Cardiac fibroblast (primary cell): ENCODE data around the gene ABHD2.

Source experiments
- DNase-seq, 2 donors: peaks; one replicate each; pipeline versions ENCODE4 v3.0.0 to v3.0.0-alpha.2; 2010; ENCODE audit warnings: low read depth in 2 of 2
- H3K4me3 ChIP-seq, 2 donors: replicated peaks in 1 of 2; 1 replicate in 1 of 2; 2 replicates in 1 of 2; pipeline ENCODE4 v1.5.1; 2011; ENCODE audit warnings: low read depth in 2 of 2, low read length in 2 of 2, mild to moderate bottlenecking in 2 of 2, moderate library complexity in 1 of 2
- TF ChIP-seq, protein P1 (sequence below): IDR thresholded peaks from one replicate; pipeline ENCODE4 v1.5.1; 2011; ENCODE audit warnings: low read depth, mild to moderate bottlenecking, low read length, inconsistent platforms

Gene ABHD2

DNA sequence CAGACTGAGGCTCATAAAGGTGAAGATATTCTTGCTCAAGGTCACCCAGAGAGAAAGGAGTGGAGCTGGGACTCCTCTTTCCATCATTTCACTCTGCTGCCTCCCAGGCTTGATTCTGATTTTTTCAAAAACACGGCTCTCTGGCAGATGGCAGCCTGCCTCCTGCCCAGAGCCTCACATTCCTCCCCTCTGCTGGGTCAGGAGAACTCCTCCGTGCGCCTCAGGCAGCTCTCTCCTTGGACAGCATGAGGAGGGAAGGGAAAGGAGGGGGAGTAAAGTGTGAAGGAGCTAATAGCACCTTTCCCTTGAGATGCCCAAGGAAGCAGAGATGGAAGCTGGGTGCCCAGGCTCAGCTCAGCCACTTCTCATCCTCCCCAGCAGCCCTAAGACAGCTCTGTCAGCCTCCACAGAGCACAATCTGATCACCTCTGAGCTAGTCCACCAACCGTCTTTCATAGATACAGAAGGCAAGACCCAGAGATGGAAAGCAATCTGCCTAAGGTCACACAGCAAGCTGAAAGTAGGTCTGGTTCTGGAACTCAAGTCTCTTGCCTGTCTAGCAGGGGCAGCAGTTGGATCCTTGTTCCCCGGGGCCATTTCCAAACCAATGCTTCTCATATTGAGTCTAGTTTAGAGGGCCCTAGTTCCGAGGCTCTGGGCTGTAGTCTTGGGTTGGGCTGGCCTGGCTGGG, 129.6 kb downstream of the ABHD2 start:
- TF ChIP-seq, protein P1, sequence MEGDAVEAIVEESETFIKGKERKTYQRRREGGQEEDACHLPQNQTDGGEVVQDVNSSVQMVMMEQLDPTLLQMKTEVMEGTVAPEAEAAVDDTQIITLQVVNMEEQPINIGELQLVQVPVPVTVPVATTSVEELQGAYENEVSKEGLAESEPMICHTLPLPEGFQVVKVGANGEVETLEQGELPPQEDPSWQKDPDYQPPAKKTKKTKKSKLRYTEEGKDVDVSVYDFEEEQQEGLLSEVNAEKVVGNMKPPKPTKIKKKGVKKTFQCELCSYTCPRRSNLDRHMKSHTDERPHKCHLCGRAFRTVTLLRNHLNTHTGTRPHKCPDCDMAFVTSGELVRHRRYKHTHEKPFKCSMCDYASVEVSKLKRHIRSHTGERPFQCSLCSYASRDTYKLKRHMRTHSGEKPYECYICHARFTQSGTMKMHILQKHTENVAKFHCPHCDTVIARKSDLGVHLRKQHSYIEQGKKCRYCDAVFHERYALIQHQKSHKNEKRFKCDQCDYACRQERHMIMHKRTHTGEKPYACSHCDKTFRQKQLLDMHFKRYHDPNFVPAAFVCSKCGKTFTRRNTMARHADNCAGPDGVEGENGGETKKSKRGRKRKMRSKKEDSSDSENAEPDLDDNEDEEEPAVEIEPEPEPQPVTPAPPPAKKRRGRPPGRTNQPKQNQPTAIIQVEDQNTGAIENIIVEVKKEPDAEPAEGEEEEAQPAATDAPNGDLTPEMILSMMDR = no peak
- H3K4me3 ChIP-seq = no peak overlapping the region
- no peak for DNase-seq

DNA sequence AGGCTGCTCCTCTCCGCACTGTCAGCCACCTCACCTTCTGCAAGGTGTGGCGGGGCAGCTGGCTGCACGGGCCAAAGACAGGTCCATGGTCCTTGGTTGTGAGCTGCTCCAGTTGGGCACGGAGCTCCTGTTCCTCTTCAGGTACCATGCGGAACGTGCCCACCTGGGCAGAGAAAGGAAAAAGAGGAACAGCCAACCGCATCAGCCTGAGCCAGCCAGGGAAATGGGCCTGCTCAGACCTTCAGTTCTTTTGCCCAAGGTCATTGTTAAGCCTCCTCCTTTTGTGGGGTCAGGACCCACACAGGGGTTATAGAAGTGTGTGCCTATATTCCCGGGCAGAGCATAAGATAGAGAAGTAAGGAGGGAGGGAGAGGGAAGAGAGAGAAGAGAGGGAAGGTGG, 130.3 kb downstream of the ABHD2 start:
- TF ChIP-seq, protein P1 = no peak
- no peak overlapping the region for H3K4me3 ChIP-seq
- DNase-seq = no peak

DNA sequence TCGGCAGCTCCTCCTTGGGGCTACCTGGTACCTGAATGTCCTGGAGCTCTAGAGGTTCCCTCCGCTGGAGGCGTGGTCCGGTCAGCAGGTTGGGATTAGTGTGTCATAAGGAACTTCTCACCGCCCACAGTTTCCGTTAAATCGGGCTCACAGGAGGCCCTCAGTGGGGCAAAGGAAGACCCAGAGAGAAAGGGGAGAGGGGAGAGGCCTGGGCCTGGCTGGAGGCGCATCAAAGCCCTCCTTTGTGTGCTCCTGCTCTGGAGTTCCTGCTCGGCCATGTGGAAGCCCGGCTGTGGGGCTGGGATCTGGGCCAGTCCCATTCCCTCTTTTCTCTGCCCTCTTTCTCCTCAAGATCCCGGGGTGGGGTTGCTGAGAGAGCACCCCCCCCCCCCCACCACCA, 133.3 kb downstream of the ABHD2 start, which contains the start of gene RLBP1:
Gene RLBP1 (minus strand): TSS at position 37 of the 400 bp plus-strand sequence. CDS start 2,604 bp downstream, outside the sequence.
- TF ChIP-seq, protein P1 = no peak
- H3K4me3 ChIP-seq = no peak within 1 kb of the TSS
- DNase-seq = no peak

DNA sequence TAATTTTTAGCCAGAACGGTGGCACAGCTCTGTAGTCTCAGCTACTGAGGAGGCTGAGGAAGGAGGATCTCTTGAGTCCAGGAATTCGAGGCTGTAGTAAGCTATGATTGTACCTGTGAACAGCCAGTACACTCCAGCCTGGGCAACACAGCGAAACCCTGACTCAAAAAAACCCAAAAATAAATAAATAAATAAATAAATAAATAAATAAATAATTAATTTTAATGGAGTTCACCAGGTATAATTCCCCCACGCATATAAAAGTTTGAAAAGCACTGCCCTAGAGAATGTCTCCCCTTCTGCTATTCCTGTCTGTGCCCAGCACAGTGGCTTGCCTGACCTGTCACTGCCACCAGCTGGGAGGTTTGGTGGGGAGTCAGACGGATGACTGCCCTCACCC, 137.3 kb downstream of the ABHD2 start:
- TF ChIP-seq, protein P1 = no peak
- H3K4me3 ChIP-seq = no peak overlapping the region
- DNase-seq = no peak

DNA sequence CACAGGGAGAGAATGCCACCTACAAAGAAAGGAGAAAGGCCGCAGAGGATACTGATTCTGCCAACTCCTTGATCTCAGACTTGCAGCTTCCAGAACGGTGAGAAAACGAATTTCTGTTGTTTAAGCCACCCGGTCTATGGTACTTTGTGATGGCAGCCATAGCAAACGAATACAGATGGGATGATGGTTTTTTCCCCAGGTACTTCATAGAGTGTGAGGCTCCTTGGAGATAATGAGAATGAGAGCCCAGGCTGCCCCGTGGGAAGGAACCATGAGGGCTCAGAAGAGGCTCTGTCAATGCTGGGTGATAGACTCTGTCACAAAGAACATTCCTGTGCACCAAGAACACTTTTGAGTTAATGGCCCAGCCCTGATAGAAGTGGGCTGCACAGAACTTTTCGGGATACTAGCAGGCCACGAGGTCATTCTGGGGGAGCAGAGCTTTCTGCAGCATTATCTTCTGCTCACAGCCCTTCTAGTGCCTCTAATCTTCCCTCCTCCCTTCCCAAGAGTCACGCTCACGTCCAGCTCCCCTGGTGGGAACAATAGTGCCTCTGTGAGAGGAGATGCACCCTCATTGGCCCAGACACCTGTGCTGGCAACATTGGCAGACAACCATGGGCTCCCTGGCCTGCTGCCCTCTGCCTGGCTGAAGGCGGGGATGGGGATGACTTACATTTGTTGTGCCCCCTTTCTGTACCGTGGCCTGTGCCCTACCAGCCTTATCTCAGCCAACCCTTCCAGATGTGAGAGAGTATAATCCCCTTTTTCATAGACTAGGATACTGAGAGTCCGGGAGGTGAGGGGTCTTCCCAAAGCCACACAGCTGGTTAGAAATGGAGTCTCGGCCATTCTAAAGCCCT, 138.3 kb downstream of the ABHD2 start:
- TF ChIP-seq, protein P1 = no peak
- H3K4me3 ChIP-seq = no peak overlapping the region
- DNase-seq = no peak

DNA sequence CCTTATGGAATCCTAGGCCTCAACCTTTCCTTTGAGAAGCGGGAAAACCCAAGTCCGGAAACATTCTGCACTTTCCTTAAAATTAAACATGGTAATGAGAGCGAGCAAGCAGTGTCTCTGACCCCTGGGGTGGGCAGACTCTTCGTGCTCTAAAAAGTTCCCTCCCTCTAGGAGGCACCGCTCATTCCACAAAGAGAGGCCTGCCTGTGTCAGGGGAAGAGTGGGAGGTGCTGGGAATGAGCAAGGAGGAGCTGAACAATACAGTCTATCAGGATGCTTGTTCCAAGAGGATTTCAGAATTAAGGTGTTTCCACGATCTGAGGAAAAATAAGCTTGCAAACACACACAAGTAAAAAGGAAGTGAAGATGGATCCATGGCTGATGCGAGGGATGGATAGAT, 139.2 kb downstream of the ABHD2 start:
- no peak overlapping the region for H3K4me3 ChIP-seq
- no peak for DNase-seq
- TF ChIP-seq, protein P1 = no peak
